GM23248 (cell line): ENCODE measurements around the gene SCRN3.

ENCODE experiments used
- EZH2 ChIP-seq: fragments of 200-600 bp; sonication (generic); IDR thresholded peaks from 2 replicates; pipeline ENCODE4 v1.6.1; 2018; ENCODE audit warnings: antibody characterized with exemption, mild to moderate bottlenecking; ENCODE audit not compliant: insufficient read depth, poor library complexity, severe bottlenecking
- EZH2phosphoT487 ChIP-seq: fragments of 200-600 bp; sonication (generic); IDR thresholded peaks from 2 replicates; pipeline ENCODE4 v1.6.1; 2018; ENCODE audit warnings: antibody characterized with exemption, moderate library complexity, mild to moderate bottlenecking, low read depth; ENCODE audit not compliant: insufficient read depth

GRCh38 chr2:174473796-174474195 lies 78.3 kb downstream of the SCRN3 start:
- TF ChIP-seq EZH2 (no peak), EZH2phosphoT487 (no peak)
